ENCODE results near the gene JMJD7.

JMJD7 gene

DNA sequence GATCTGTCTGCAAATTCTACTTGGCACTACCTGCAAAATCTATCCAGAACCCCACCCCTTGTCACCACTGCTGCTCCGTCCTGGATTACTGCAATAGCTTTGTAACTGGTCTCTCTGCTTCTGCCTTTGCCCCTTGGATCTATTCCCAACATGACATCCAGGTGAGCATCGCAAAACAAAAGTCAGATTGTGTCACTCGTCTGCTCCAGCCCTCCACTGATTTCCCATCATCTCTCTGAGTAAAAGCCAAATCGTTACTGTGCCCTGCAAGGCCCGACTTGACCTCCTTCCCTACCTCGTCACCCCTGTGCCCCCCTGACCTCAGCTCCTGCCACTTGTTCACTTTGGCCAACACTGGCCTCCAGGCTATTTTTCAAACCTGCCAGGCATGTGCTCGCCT lies 56.6 kb downstream of the JMJD7 start:
- no peak overlapping the region for H3K27ac ChIP-seq
- POLR2A ChIA-PET (ENCODE audit: low non-redundant PET), result no interaction called here
- CTCF ChIA-PET, result no interaction called here
- DNase-seq (ENCODE audit: low spot score), result no peak
- TF ChIP-seq, protein P1, sequence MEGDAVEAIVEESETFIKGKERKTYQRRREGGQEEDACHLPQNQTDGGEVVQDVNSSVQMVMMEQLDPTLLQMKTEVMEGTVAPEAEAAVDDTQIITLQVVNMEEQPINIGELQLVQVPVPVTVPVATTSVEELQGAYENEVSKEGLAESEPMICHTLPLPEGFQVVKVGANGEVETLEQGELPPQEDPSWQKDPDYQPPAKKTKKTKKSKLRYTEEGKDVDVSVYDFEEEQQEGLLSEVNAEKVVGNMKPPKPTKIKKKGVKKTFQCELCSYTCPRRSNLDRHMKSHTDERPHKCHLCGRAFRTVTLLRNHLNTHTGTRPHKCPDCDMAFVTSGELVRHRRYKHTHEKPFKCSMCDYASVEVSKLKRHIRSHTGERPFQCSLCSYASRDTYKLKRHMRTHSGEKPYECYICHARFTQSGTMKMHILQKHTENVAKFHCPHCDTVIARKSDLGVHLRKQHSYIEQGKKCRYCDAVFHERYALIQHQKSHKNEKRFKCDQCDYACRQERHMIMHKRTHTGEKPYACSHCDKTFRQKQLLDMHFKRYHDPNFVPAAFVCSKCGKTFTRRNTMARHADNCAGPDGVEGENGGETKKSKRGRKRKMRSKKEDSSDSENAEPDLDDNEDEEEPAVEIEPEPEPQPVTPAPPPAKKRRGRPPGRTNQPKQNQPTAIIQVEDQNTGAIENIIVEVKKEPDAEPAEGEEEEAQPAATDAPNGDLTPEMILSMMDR (conservative IDR thresholded peaks at IDR 0.05; ENCODE audit: low read depth), result no peak

DNA sequence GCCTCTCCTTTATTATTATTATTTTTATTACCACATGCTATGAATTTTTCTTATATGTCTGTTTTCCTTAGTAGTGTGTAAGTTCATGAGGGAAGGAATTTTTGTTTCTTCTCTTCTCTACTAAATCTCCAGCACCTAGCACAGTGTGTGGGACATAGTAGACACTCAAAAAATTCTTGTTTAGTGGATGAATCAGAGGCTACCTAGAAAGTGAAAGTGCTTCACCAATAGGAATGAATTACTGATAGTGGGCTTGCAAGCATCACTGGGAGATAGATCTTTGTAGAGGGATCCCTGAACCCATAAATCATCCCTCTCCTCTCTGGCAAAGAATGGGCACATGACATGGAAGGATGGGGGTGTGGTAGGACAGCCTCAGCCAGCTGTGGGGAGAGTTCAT lies 57.4 kb downstream of the JMJD7 start:
- DNase-seq (ENCODE audit: low spot score), result no peak
- CTCF ChIA-PET, result interaction anchor here (1.0 kb wide), 1 partner anchor 20 kb away, joined by 3 read pairs; no protein-coding TSS in a partner anchor
- H3K27ac ChIP-seq, result peak overlapping the region; percentile 9
- TF ChIP-seq, protein P1 (conservative IDR thresholded peaks at IDR 0.05; ENCODE audit: low read depth), result no peak
- POLR2A ChIA-PET (ENCODE audit: low non-redundant PET), result interaction anchor here (0.6 kb wide), 1 partner anchor 58 kb away, joined by 3 read pairs; no protein-coding TSS in a partner anchor

DNA sequence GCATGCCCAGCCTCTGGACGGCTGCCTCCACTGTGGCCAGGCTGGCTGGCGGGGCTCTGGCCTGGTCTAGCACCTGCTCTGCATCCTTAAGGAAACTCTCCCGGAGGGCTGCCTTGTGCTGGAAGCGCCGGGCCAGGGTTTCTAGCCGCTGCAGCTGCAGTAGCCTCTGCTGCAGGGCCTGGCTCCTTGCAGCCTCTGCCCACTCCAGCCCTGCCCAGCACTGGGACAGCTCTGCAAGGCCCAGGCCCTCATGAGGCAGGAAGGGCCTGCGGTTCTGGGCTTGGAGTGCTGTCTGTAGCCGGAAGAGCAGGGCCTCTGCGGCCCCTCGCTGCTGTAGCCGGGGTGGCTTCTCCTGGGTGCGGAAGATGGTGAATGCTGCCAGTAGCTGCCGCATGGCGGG lies 57.9 kb downstream of the JMJD7 start:
- ChIA-PET POLR2A (ENCODE audit: low non-redundant PET) (interaction anchor here (0.6 kb wide), 1 partner anchor 58 kb away, joined by 3 read pairs; no protein-coding TSS in a partner anchor), CTCF (interaction anchor here (0.7 to 1.0 kb wide), 4 partner anchors 10 to 98 kb away, joined by 3 to 5 read pairs (median 3); no protein-coding TSS in a partner anchor)
- no peak for DNase-seq (ENCODE audit: low spot score)
- TF ChIP-seq, protein P1 (conservative IDR thresholded peaks at IDR 0.05; ENCODE audit: low read depth), result no peak
- H3K27ac ChIP-seq, result peak overlapping the region; percentile 9

DNA sequence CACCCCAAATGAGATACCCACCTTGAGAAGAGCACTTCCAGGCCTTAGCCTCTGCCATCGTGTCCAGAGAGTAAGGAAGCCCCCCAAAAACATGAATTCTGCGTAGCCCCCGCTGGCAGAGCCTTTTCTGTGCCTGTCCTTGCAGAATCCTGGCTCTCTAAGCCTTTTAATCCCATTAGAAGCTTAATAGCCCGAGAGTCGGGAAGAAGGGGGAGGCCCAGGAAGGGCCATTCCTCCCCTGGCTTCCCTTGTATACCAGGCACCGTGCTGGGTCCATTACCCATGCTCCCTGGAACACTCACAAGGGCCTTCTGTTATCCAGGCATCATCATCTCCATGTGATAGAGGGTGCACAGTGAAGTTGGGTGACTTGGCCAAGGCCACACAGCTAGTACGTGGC lies 58.8 kb downstream of the JMJD7 start:
- TF ChIP-seq, protein P1 (conservative IDR thresholded peaks at IDR 0.05; ENCODE audit: low read depth), result no peak
- no peak for DNase-seq (ENCODE audit: low spot score)
- H3K27ac ChIP-seq, result no peak overlapping the region
- POLR2A ChIA-PET (ENCODE audit: low non-redundant PET), result no interaction called here
- CTCF ChIA-PET, result interaction anchor here (0.9 kb wide), 1 partner anchor 11 kb away, joined by 5 read pairs; no protein-coding TSS in a partner anchor

DNA sequence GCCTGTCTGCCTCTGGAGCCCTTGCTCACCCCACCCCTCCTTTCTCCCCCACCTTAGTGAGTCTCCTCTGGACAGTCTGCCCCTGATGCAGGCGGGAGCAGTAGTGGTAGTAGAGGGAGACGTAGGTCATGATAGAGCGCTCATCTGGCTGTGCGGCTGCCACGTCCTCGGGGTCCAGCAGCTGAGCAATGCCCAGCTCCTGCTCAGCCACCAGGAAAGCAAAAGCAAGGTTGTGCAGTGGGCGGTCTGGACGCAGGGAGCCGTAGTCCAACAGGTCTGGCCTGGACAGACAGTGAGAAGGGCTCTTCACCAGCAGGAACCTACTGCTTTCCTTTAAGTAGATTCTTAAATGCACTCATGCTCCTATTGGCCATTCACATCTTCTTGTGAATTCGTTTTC lies 59.3 kb downstream of the JMJD7 start:
- ChIA-PET POLR2A (ENCODE audit: low non-redundant PET) (no interaction called here), CTCF (no interaction called here)
- no peak overlapping the region for H3K27ac ChIP-seq
- TF ChIP-seq, protein P1 (conservative IDR thresholded peaks at IDR 0.05; ENCODE audit: low read depth), result no peak
- no peak for DNase-seq (ENCODE audit: low spot score)
